PC-3 (cell line): Measurements from ENCODE around the gene HUS1.

Experiments
- EZH2phosphoT487 ChIP-seq: fragments of 300-600 bp; sonication (generic); IDR thresholded peaks from 2 replicates; pipeline ENCODE4 v1.6.1; 2018; ENCODE audit warnings: mild to moderate bottlenecking, antibody characterized with exemption, low read length, borderline replicate concordance
- TF ChIP-seq, protein P1 (sequence below): fragments of 300-600 bp; sonication (generic); conservative IDR thresholded peaks from 2 replicates; pipeline ENCODE4 v1.5.1; 2017; ENCODE audit warnings: antibody characterized with exemption, low read depth, mild to moderate bottlenecking, low read length

DNA sequence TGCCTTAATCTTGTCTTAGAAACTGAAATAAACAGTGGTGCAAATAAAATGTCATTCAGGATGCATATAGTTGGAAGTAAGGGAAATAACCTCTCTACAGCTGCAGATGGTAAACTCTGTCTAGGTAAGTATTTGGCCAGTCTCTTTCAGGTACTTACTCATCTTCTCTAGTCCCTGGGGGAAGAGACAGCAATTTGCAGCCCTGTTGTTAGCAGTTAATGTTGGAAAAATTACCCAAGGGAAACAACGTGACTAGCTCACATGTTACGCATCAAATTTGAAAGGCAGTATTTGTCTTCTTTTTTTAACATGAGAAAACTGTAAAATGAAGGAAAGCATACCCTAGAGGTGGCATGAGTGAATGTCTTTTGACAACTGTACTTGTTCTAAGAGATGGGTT, 3.2 kb upstream of the HUS1 start:
- TF ChIP-seq, protein P1, sequence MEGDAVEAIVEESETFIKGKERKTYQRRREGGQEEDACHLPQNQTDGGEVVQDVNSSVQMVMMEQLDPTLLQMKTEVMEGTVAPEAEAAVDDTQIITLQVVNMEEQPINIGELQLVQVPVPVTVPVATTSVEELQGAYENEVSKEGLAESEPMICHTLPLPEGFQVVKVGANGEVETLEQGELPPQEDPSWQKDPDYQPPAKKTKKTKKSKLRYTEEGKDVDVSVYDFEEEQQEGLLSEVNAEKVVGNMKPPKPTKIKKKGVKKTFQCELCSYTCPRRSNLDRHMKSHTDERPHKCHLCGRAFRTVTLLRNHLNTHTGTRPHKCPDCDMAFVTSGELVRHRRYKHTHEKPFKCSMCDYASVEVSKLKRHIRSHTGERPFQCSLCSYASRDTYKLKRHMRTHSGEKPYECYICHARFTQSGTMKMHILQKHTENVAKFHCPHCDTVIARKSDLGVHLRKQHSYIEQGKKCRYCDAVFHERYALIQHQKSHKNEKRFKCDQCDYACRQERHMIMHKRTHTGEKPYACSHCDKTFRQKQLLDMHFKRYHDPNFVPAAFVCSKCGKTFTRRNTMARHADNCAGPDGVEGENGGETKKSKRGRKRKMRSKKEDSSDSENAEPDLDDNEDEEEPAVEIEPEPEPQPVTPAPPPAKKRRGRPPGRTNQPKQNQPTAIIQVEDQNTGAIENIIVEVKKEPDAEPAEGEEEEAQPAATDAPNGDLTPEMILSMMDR, result no peak
- no peak for TF ChIP-seq EZH2phosphoT487
